ENCODE measurements around the gene ZSCAN22. TPM values are rescaled to one million over a fixed set of nuclear protein-coding genes. Genes with fewer than 3 reads are reported as not detected.
"Not testable (repeated sequence)": the region's sequence is repeated elsewhere in the genome, so short reads cannot be mapped to it uniquely, and the experiment has no call there.

ZSCAN22 gene
- total RNA-seq, 2 donors from 2014 or later, result 1.6 to 2.6 TPM

- H3K4me1 ChIP-seq; H3K27ac ChIP-seq; H3K27me3 ChIP-seq; H3K9me3 ChIP-seq; DNase-seq (ENCODE audit: low spot score); H3K4me3 ChIP-seq: not testable (repeated sequence)
- TF ChIP-seq, protein P1, sequence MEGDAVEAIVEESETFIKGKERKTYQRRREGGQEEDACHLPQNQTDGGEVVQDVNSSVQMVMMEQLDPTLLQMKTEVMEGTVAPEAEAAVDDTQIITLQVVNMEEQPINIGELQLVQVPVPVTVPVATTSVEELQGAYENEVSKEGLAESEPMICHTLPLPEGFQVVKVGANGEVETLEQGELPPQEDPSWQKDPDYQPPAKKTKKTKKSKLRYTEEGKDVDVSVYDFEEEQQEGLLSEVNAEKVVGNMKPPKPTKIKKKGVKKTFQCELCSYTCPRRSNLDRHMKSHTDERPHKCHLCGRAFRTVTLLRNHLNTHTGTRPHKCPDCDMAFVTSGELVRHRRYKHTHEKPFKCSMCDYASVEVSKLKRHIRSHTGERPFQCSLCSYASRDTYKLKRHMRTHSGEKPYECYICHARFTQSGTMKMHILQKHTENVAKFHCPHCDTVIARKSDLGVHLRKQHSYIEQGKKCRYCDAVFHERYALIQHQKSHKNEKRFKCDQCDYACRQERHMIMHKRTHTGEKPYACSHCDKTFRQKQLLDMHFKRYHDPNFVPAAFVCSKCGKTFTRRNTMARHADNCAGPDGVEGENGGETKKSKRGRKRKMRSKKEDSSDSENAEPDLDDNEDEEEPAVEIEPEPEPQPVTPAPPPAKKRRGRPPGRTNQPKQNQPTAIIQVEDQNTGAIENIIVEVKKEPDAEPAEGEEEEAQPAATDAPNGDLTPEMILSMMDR (IDR thresholded peaks at IDR 0.05), result peak; percentile 43 to 64
- peaks cover 52% of the 10 kb centered on the region for H3K36me3 ChIP-seq
Measured at GRCh38 chr19:58310685-58311084, 16.1 kb upstream of the ZSCAN22 start.

- Histone ChIP-seq H3K36me3 (peaks cover 52% of the 10 kb centered on the region), H3K4me1 (peaks cover 0 to 3% of the 10 kb centered on the region in 2 donors), H3K9me3 (no peaks in the 10 kb centered on the region), H3K27ac (no peak overlapping the region), H3K4me3 (no peak overlapping the region), H3K27me3 (no peaks in the 10 kb centered on the region)
- TF ChIP-seq, protein P1 (IDR thresholded peaks at IDR 0.05), result no peak
- DNase-seq (ENCODE audit: low spot score), result no peak
Measured at GRCh38 chr19:58311345-58311865, 15.4 kb upstream of the ZSCAN22 start.

GRCh38 chr19:58315580-58315979 lies 11.2 kb upstream of the ZSCAN22 start:
- TF ChIP-seq, protein P1 (IDR thresholded peaks at IDR 0.05), result no peak
- Histone ChIP-seq H3K4me3 (no peak overlapping the region), H3K27ac (no peak overlapping the region), H3K27me3 (no peaks in the 10 kb centered on the region), H3K36me3 (peaks cover 40% of the 10 kb centered on the region), H3K4me1 (no peaks in the 10 kb centered on the region), H3K9me3 (no peaks in the 10 kb centered on the region)
- DNase-seq (ENCODE audit: low spot score), result no peak

GRCh38 chr19:58317476-58318072 lies 9.2 kb upstream of the ZSCAN22 start:
- TF ChIP-seq, protein P1 (IDR thresholded peaks at IDR 0.05), result no peak
- Histone ChIP-seq H3K27ac (no peak overlapping the region), H3K4me3 (no peak overlapping the region), H3K36me3 (peaks cover 25% of the 10 kb centered on the region), H3K27me3 (no peaks in the 10 kb centered on the region), H3K9me3 (no peaks in the 10 kb centered on the region), H3K4me1 (no peaks in the 10 kb centered on the region)
- DNase-seq (ENCODE audit: low spot score), result no peak

DNA sequence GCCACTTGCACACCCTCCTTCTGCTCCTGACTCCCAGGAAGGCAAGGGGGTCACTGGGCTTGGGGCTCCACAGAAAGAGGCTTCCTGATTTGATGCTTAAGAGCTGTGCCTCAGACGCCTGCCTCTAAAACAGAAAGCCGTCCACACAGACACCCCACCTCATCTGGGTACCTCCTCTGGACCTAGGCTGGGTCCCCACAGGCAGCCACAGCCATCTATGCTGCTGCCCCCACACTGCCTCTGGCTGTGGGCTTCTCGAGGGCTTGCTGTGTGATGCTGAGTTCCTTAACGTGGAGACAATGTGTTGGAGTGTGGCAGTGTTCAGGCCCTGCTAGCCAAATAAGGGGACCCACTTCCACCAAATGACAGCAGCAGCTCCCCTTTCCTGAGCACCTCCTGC lies 8.5 kb upstream of the ZSCAN22 start:
- Histone ChIP-seq H3K9me3 (no peaks in the 10 kb centered on the region), H3K27ac (no peak overlapping the region), H3K4me3 (no peak overlapping the region), H3K36me3 (peaks cover 20% of the 10 kb centered on the region), H3K4me1 (no peaks in the 10 kb centered on the region), H3K27me3 (no peaks in the 10 kb centered on the region)
- TF ChIP-seq, protein P1 (IDR thresholded peaks at IDR 0.05), result no peak
- DNase-seq (ENCODE audit: low spot score), result no peak

DNA sequence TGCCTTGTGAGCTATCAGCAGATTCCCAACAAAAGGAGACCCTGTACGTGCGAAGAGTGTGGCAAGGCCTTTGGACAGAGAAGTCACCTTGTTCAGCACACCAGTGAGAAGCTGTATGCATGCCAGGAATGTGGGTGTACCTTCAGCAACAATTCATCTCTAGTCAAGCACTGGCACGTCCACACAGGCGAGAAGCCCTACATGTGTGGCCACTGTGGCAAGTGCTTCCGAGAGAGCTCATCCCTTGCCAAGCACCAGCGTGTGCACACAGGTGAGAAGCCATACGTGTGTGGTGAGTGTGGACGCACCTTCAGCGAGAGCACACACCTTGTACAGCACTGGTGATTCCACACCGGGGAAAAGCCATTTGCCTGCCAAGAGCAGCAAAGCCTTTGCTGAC lies 7.6 kb upstream of the ZSCAN22 start:
- H3K9me3 ChIP-seq, result no peaks in the 10 kb centered on the region
- no peaks in the 10 kb centered on the region for H3K4me1 ChIP-seq
- H3K36me3 ChIP-seq, result peaks cover 10% of the 10 kb centered on the region
- TF ChIP-seq, protein P1 (IDR thresholded peaks at IDR 0.05), result no peak
- no peak for DNase-seq (ENCODE audit: low spot score)
- H3K27me3 ChIP-seq, result no peaks in the 10 kb centered on the region
- H3K4me3 ChIP-seq, result no peak overlapping the region
- H3K27ac ChIP-seq, result no peak overlapping the region

Data from right atrium auricular region (tissue), 2 donors.